GM12801 (cell line): ENCODE measurements around the gene DEPDC4.

Experiments used
- TF ChIP-seq, protein P1 (sequence below): IDR thresholded peaks from one replicate; pipeline ENCODE4 v1.5.1; 2011; ENCODE audit warnings: control low read depth; ENCODE audit not compliant: insufficient read length; ENCODE audit errors: extremely low read depth

Gene DEPDC4

GRCh38 chr12:100289038-100289437 is 22.2 kb upstream of the DEPDC4 start:
- TF ChIP-seq, protein P1, sequence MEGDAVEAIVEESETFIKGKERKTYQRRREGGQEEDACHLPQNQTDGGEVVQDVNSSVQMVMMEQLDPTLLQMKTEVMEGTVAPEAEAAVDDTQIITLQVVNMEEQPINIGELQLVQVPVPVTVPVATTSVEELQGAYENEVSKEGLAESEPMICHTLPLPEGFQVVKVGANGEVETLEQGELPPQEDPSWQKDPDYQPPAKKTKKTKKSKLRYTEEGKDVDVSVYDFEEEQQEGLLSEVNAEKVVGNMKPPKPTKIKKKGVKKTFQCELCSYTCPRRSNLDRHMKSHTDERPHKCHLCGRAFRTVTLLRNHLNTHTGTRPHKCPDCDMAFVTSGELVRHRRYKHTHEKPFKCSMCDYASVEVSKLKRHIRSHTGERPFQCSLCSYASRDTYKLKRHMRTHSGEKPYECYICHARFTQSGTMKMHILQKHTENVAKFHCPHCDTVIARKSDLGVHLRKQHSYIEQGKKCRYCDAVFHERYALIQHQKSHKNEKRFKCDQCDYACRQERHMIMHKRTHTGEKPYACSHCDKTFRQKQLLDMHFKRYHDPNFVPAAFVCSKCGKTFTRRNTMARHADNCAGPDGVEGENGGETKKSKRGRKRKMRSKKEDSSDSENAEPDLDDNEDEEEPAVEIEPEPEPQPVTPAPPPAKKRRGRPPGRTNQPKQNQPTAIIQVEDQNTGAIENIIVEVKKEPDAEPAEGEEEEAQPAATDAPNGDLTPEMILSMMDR = no peak

GRCh38 chr12:100279607-100280244 is 12.8 kb upstream of the DEPDC4 start:
- TF ChIP-seq, protein P1 = no peak

GRCh38 chr12:100279159-100279558 is 12.3 kb upstream of the DEPDC4 start:
- TF ChIP-seq, protein P1 = no peak

DNA sequence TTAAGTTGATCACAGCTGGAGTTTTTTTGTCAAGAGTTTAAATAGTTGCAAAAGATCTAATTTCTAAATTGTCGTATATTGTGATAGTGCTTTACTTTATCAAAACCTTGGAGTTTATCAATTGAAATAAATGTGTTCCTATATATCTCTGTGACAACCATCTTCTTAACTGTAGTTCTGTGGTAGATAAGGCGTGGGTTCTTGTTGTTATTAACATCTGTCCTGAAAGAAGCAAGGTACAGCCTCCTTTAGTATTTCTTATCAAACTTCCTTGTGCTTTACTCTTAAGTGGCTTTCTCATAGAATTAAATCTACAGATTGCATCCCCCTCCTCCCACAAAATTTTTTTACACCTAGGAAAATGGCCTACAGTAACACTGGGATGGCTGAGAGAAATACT is 7.4 kb upstream of the DEPDC4 start:
- TF ChIP-seq, protein P1 = no peak

DNA sequence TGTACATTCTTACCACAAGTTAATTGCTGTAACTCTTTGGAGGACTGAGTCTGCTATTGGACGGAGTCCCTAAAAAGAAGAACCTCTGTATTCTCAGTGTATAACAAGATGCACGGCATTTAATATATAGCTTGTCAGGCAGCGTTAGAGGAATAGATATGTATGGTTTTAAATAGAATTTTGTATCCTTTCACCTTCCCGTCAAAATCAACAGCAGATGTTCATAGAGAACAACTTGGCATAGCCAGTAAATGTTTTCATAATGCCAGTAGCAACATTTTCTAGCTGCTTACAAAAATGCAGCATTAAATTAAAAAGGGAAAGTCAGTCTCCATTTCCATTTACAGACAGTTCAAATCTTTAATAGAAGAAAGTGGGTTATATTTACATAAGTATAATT is 6.9 kb upstream of the DEPDC4 start:
- TF ChIP-seq, protein P1 = no peak

DNA sequence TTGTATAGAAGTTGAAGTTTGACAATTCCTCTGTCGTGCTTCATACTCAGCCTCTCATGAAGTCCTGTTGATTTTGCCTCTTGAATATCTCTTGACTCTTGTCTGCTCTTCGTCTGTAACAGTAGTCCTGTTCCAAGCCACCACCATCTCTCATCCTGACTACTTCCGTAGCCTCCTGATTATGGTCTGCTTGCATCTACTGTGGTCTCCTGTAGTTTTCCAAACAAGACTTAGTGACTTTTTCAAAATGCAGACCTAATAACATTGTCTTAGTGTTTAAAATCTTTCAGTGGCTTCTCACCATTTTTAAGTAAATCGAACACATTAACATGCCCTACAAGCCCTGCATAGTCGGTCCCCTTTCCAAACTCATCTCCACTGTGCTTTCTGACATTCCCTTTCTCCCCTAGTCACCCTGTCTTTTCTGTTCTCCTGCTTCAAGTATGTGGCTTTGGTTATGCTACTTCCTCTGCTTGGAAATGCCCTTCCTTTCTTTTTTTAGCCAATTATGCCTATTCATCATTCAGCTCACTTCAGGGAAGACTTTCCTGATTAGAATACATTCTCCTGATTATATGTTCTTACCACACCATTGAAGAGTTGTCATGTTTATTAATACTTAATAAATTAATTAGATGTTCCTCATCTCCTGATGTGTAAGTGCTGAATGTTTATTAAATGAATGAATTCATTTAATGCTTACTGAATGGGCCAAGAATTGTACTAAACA is 2.1 kb upstream of the DEPDC4 start:
- TF ChIP-seq, protein P1 = no peak

DNA sequence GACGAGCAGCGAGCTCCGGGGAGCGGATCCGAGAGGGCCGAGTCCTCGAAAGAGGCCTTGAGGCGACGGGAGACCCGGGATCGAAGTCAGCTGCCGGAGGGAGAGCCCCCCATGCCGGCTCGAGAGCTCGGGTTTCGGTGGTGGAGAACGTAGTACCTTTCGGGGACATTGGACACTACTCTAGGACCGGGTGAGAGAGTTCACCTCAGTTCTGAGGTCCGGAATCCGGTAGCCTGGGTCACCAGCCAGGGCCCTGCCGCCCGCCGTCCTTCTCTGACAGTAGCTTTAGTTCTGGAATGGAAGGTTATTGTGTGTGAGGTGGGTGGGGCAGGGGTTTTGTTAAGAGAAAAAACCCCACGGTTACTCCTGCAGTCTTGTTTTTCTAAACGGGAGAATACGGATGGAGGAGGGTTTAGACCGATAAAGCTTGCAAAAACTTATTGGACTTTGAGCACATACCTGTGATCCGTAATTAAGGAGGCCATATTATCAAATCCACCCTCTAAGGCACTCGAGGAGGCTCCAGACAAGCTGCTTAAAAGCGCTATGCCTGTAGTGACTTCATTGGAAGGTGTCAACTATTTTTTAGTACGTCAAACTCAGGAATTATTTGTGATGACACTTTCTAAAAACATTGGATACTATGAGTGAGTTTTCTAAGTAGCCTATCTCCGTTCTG is 863 bp upstream of the DEPDC4 start:
- TF ChIP-seq, protein P1 = no peak
